HFF-Myc (cell line): ENCODE results near the gene GAREM1.

ENCODE experiments used
- DNase-seq: peaks from one replicate; pipeline ENCODE4 v3.0.0-alpha.2; 2011; ENCODE audit warnings: low read depth; ENCODE audit errors: extremely low read depth
- H3K4me3 ChIP-seq: replicated peaks from 2 replicates; pipeline ENCODE4 v1.5.1; 2011; ENCODE audit warnings: low read depth, mild to moderate bottlenecking, control low read depth, low read length
- CTCF ChIP-seq: IDR thresholded peaks from 2 replicates; pipeline ENCODE4 v1.5.1; 2012; ENCODE audit warnings: mild to moderate bottlenecking, low read depth, low read length, control low read depth; ENCODE audit errors: missing control alignments

Gene GAREM1

GRCh38 chr18:32286749-32287148, 183.9 kb downstream of the GAREM1 start:
- no peak for DNase-seq
- H3K4me3 ChIP-seq: no peak overlapping the region
- TF ChIP-seq CTCF: no peak

- no peak for TF ChIP-seq CTCF
- DNase-seq: no peak
- H3K4me3 ChIP-seq: no peak overlapping the region
Observed at GRCh38 chr18:32284284-32284683, 186.4 kb downstream of the GAREM1 start.

GRCh38 chr18:32280911-32281310, 189.8 kb downstream of the GAREM1 start:
- no peak for DNase-seq
- TF ChIP-seq CTCF: no peak
- H3K4me3 ChIP-seq: no peak overlapping the region

GRCh38 chr18:32280188-32280783, 190.4 kb downstream of the GAREM1 start:
- no peak overlapping the region for H3K4me3 ChIP-seq
- no peak for DNase-seq
- TF ChIP-seq CTCF: no peak

- H3K4me3 ChIP-seq: no peak overlapping the region
- no peak for TF ChIP-seq CTCF
- DNase-seq: no peak
Observed at GRCh38 chr18:32278177-32278799, 192.4 kb downstream of the GAREM1 start.

GRCh38 chr18:32277549-32277948, 193.1 kb downstream of the GAREM1 start:
- DNase-seq: no peak
- H3K4me3 ChIP-seq: no peak overlapping the region

More at GRCh38 chr18:32277549-32277948, 193.1 kb downstream of the GAREM1 start:
- TF ChIP-seq CTCF: no peak
